HG02588 (cell line): ENCODE measurements around the gene SURF2.
A peak's percentile ranks its signal among the peaks of the same experiment; 100 is the strongest.
"Not testable (repeated sequence)": the region's sequence is repeated elsewhere in the genome, so short reads cannot be mapped to it uniquely, and the experiment has no call there.

Experiments
- ATAC-seq: cut with Tn5 transposase; IDR thresholded peaks from one replicate; pipeline ENCODE4 v1.9.1; 2021; ENCODE audit warnings: mild to moderate bottlenecking, moderate library complexity; ENCODE audit not compliant: unreplicated experiment

SURF2 gene

DNA sequence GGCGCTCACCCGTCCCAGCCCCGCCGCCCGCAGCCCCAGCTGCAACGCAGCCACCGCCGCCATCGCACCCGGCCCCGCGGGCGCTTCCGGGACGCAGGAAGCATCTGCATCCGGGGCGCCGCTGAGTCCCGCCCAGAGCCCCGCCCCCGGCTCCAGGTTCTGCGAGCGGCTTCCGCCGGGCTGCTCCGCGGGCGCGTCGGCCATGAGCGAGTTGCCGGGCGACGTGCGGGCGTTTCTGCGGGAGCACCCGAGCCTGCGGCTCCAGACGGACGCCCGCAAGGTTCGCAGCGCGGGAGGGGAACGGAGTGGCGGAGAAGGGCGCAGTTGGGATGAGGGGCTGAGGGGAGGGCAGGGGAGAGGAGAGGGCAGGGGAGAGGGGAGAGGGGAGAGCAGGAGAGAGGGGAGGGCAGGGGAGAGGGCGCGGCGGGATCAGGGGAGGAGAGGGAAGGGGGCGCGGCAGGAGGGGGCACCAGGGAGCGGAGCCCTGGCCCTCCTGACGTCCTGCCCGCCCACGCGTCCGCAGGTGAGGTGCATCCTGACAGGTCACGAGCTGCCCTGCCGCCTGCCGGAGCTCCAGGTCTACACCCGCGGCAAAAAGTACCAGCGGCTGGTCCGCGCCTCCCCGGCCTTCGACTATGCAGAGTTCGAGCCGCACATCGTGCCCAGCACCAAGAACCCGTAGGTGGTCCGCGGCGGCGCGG, at the start of gene SURF2, which contains the start of gene SURF1:
Gene SURF2 (plus strand): TSS at position 160 of the 701 bp plus-strand sequence. CDS start 43 bp downstream, at position 203.
Gene SURF1 (minus strand): TSS at position 97 of the 701 bp plus-strand sequence. CDS start 34 bp downstream, at position 63.
- ATAC-seq: peak; percentile 67

DNA sequence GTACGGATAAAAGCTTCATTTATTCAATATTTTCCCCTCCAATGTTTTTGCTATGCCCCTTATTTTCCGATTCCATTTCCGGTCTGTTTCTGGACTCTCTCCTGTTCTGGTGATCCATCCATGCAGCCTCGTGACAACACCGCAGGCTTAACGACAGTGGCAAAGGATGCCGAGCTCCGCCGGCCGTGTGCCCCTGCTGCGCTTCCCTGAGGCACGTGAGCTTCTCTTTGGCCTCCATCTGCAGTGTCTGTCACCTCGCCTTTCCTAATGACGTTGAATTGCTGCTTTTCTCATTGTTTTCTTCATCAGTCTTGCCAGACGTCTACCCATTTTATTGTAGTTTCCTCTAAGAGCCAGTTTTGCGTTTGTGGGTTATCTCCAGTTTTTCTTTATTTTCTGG, 49.0 kb upstream of the SURF2 start:
- no peak for ATAC-seq

DNA sequence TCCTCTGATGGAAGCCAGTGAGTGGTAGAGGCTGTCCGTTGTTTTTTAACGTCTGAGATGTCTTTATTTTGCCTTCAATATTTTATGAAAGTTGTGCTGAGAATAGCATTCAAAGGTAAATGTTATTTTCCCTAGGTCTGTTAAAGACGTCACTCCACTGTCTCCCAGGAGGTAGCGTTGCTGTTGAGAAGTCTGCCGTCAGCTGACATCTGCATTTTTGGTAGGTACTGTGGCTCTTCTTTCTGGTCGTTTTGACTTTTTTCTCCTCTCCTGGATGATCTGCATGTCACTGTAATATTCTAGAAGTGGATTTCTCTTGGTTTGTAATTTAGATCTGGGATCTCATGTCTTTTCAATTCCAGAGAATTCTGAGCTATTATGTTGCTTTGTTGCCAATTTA, 46.7 kb upstream of the SURF2 start:
- no peak for ATAC-seq

DNA sequence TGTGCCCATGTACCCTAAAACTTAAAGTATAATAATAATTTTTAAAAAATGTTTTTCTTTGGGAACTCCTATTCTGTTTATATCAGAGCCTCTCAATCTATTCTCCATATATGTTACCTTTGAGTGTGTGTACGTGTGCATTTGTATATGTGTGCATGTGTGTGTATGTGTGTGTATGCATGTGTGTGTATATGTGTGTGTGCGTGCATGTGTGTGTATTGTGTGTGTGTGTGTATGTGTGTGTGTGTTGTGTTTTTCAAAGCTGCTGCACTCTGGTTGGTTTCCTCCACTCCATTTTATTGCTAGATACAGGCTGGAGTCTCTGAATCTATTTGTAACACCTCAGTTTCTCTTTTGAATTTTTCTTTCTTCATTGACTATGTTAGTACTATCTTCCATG, 40.4 kb upstream of the SURF2 start:
- ATAC-seq: no peak

DNA sequence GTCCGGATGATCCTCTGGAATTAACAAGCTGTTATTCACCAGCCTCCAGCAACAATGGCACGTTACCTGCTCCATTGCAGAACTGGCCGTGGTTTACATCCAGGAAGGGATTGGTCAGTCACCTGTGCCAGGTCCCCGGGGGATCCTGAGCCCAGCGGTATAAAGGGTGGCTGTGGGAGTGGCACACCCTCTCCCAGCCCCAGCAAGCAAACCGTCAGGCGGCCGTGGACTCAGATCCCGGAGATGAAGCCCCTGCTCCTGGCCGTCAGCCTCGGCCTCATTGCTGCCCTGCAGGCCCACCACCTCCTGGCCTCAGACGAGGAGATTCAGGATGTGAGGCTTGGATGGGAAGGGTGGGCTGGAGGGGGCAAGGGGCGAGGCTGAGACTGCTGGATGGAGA, 38.8 kb upstream of the SURF2 start:
- not testable (repeated sequence) for ATAC-seq

DNA sequence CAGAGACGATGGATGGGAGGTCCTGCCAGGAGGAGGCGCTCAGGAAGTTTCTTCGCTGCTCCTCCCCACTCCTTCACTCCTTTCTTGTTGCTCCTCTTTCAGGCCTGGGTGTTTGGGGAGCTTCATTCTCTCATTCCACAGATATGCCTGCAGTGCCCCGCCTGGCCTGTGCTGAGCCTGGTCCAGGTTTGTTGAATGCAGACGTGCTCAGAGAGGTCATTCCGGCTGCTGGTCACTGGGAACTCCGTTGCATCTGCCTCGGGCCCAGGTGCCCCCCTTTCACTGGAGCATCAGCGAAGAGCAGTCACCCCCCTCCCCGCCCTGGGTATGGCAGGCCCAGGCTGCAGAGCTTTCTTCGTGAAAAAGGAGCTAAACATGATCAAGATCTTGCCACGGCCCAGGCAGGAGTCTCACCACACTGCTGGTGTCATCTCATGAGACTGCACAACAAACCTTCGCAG, 35.9 kb upstream of the SURF2 start:
- no peak for ATAC-seq

DNA sequence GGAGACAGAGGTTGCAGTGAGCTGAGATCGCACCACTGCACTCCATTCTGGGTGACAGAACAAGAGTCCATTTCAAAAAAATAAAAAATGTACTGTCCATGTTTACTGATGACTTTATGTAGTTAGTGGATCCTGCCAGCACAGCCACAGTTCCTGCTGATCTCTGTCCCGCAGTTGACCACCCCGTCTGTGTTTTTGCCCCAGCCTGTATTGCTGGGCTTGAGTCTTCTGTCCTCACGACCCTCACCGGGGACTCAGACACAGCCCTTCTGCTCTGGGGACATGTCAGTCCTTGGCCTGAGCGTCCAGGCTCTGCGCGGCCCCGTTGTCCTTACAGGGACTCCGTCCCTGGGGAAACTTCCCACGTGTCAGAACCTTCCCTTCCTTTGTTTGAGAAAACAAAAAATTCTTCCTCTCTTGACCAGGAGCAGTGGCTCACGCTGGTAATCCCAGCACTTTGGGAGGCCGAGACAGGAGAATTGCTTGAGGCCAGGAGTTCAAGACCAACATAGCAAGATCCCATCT, 34.9 kb upstream of the SURF2 start:
- no peak for ATAC-seq

DNA sequence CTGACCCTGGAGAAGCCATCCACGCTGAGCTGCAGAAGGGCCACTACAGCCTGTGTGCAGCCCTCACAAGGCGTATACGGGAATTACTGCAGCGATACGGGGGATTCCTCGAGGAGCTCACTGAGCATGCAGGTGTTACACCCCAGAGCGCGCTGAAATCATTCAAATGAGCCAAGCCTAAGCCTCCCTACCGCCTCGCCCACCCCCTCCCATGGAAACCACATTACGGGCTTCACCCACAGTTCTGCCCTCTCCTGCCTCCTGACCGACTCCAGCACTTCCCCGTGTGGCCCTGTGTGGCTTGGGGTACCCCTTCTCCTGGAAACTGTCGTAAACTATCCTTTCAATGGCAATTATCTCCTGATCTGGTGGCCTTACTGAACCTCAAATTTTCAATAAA, 33.6 kb upstream of the SURF2 start:
- ATAC-seq: no peak

DNA sequence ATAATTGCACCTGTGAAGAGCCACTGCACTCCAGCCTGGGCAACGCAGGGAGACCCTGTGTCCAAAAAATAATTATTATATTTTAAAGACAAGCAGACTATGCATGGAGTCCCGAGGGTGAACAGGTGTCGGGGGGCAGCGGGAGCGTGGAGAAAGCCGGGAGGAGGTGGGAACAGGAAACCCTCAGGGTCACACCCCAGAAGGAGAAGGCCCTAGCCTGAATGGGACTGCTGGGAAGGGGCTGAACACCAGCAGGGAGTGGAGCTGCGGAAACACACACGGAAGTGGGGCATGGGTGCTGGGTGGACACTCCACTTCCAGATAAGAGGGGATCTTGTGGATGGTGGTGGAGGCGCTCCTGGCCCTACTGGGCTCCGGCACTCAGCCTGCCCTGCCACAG, 33.1 kb upstream of the SURF2 start:
- no peak for ATAC-seq

DNA sequence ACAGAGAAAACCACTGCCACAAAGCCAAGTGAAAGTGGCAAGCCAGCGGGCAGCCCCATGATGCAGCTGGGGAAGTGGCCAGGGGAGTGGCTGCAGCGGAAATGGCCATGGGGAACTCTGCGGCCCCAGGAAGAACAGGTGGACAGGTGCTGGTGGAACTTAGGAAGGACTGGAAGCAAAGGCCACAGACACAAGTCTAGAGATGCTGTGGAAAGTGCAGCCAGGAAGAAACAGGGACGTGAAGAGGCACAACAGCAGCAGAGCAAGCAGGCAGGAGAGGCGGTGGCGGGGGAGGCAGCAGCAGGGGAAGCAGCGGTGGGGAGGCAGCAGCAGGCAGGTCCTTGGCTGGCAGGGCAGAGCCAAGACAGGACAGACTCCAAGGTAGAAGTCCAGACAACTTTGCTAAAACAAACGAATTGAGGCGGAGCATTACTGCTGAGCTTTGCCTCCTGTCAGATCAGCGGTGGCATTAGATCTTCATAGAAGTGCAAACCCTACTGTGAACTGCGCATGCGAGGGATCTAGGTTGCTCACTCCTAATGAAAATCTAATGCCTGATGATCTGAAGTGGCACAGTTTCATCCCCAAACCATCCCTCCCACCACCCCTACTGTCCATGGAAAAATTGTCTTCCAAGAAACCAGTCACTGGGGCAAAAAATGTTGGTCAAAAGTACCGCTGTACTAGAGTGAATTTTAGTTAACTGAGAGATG, 32.2 kb upstream of the SURF2 start:
- ATAC-seq: no peak

DNA sequence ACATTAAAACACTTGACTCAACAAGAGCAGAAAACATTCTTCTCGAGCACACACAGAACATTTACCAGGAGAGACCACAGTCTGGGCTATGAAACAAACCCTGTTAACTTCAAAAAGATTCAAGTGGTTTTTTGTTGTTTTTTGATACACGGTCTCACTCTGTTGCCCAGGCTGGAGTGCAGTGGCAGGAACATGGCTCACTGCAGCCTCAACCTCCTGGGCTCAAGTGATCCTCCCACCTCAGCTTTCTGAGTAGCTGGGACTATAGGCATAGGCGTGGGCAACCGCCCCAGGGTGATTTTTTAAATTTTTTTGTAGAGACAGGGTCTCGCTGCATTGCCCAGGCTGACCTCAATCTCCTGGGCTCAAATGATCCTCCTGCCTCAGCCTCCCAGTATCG, 29.3 kb upstream of the SURF2 start:
- not testable (repeated sequence) for ATAC-seq

DNA sequence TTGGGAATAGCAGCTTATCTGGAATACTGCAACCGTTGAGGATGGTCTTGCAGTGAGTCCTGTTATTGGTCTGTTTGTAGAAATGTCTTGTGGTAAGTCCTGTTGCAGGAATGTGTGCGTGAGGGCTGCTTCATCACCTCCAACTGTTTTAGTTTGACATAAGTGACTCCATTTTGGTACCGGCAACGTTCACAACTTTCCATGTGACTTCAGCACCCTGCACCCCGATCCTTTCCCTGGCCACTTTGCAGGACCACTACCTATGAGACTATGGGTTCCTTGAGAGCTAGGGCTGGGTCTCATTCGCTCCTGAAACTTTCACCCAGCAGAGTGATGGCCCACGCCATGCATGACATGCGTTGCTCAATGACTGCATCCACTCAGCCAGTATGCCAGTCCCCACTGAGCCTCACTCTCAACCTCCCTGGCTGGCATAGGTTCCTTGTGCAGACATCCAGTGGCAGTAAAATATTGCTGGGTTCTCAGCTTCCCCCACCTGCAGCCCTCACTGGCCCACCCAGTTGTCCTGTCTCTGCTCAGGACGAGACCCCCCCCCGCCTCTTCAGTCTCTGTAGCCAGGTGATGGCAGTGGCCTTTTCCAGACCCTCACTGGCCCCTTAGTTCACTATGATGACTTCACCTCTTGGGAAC, 28.4 kb upstream of the SURF2 start:
- no peak for ATAC-seq

DNA sequence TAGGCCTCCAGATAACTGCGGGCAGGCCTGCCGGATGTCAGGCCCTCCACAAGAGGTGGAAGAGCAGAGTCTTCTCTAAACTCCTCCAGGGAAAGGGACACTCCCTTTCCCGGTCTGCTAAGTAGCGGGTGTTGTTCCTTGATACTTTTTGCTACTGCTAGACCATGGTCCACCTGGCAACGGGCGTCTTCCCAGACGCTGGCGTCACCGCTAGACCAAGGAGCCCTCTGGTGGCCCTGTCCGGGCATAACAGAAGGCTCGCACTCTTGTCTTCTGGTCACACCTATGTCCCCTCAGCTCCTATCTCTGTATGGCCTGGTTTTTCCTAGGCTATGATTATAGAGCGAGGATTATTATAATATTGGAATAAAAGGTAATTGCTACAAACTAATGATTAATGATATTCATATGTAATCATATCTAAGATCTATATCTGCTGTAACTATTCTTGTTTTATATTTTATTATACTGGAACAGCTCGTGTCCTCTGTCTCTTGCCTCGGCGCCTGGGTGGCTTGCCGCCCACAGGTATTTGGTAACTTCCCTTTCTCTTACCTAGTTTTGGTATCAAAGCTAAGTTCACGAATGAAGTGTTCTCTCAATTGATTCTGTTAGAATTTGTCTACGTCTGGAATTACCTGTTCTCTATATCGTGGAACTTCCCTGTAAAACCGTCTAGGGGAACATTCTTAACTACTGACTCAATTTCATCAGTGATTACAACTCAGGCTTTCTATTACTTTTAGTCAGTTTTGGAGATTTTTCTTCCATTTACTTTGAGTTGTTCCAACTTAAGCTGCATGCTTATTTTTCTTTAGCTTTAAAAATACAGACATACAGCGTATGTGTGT, 26.8 kb upstream of the SURF2 start:
- ATAC-seq: not testable (repeated sequence)

DNA sequence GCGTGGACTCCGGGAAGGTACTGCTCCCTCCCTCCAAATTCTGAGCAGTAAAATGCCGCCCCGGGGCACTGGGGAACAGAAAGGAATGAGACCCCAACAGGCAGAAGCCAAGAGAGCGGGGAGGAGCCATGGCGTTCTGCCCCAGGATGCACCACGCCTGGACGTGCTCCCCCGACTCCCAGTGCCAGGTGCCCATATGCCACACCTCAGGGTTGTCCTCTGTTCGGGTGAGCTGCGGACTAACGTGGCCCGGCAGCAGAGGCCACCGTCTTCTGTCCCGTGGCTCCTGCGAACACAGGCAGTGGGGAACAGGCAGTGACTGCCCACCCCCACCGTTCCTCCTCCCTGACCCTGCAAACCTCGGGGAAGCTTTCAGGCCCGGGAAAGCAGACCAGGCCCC, 25.1 kb upstream of the SURF2 start:
- no peak for ATAC-seq

DNA sequence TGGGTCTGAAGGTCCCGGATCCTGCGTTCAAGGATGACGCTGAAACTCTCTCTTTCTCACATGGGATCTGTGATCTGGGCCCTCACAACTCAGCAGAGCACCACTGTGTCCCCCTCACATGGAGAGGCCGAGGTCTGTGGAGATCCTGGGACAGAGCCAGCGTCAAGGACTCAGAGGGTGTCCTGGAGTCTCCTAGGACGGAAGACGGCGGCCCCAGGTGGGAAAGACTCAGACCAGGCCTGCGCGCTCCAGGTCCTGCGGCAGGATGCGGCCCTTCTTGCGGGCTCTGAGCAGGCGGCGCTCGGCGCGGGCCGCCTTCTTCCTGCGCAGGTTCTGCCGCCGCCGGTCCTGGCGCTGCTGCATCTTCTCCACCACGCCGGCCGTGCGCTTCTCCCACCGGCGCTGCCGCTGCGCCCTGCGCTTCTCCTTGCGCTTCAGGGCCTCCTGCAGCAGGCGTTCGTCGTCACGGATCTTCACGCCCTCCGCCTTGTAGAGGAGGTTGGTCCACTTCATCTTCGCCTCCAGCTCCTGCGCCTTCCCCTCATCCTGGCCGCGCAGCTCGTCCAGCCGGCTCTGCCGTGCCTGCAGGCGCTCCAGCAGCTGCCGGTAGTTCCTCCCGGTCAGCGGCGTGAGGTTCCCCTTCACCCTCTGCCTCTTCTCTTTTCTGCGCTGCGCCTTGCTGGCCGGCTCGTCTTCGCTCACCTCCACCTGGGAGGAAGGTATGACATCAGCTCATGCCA, 24.5 kb upstream of the SURF2 start:
- ATAC-seq: no peak

DNA sequence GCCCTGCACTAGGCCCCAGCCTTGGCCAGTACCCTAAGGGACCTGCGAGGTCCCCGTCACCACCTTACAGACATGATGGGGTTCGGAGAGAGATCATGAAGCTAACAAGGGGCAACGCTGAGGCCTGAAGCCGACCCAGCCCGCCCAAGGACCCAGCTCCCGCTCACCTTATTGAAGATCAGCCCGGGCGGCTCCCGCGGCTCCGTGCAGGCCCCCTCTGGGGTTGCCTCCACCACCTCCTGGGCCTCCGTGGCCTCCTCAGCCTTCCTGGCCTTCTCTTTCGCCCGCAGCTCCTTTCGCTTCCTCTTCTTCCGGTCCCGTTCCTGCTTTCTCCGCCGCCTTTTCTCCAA, 24.0 kb upstream of the SURF2 start:
- no peak for ATAC-seq

DNA sequence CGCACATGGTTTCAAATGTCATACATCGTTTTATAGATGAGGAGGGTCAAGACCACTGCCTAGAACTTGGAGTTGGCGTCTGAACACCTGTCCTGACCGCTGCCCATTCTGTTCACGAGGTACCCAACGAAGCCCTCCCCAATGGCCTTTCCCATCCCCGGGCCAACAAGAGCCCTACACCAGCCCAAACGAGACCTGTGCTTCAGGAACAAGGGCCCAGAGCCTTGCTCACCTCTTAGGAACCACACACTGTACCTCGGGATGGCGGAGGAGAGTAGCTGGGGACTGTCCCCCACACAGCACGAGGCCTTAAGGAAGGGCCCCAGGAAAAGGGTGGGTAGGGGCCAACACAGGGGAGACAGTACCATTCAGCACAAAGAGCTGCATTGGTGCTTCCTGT, 23.3 kb upstream of the SURF2 start:
- ATAC-seq: no peak

DNA sequence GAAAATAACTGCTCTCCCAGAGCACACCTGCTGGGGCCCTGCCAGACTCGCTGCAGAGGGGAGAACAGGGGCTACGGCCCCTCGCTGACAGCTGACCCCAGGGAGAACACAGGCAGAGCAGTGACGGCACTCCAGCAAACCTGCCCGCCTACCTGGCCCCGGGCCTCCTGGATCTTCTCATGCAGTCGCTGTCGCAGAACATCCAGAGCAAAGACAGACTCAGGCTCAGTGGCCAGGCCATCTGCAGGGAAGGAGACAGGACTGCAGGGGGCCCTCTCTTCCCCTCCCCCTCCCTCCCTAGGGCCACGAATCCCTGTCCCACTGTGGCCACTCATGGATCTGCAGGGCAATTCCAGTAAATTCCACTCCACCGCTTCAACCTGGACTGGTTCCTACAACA, 22.8 kb upstream of the SURF2 start:
- no peak for ATAC-seq

DNA sequence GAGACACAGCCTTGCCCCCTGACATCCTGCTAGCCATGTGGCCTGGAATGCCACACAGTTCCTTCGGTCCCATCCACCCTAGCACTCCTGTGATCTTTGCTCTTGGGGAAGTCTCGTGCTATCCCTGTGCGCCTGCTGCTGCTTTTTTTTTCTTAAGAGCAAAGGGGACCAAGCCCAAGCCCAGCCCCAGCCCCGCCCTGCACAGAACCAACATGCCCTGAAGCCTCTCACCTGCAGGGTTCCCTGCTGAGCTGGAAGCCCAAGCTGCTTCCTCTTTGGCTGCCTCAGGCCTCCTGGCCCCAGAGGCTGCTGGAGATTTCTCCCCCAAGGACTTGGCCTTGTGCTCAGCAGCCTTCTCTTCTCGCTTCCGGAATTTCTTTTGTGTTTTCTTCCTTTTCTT, 22.2 kb upstream of the SURF2 start:
- no peak for ATAC-seq

DNA sequence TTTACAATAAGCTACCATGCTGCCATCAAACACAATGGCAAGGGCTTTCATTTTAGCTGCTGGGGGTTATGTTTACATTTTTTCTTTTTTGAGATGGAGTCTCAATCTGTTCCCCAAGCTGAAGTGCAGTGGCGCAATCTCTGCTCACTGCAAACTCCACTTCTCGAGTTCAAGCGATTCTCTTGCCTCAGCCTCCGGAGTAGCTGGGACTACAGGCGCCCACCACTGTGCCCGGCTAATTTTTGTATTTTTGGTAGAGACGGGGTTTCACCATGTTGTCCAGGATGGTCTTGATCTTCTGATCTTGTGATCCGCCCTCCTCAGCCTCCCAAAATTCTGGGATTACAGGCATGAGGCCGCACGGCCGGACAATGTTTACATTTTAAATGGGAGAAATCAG, 21.5 kb upstream of the SURF2 start:
- ATAC-seq: not testable (repeated sequence)
